ENCODE results near the gene SSTR5. TPM values are rescaled to one million over a fixed set of nuclear protein-coding genes. Genes with fewer than 3 reads are reported as not detected.

The SSTR5 gene
- total and polyA plus RNA-seq, 10 of the 15 experiments (the other 5 are each of a cell fraction or from before 2014, with no cell fraction given) = not detected

- TF ChIP-seq, protein P1, sequence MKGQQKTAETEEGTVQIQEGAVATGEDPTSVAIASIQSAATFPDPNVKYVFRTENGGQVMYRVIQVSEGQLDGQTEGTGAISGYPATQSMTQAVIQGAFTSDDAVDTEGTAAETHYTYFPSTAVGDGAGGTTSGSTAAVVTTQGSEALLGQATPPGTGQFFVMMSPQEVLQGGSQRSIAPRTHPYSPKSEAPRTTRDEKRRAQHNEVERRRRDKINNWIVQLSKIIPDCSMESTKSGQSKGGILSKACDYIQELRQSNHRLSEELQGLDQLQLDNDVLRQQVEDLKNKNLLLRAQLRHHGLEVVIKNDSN (IDR thresholded peaks at IDR 0.05; ENCODE audit: borderline replicate concordance, extremely low read length, insufficient read depth, low read depth, low read length) = no peak
- no peak for TF ChIP-seq ATF2 (IDR thresholded peaks at IDR 0.05; ENCODE audit: low read length)
- TF ChIP-seq MYB (IDR thresholded peaks at IDR 0.05; ENCODE audit: borderline replicate concordance, low read depth, low read length) = no peak
- no peak for TF ChIP-seq IRF5 (IDR thresholded peaks at IDR 0.05; ENCODE audit: borderline replicate concordance)
- TF ChIP-seq NFXL1 (IDR thresholded peaks at IDR 0.05; ENCODE audit: borderline replicate concordance) = no peak
- no peak for TF ChIP-seq SMC3 (IDR thresholded peaks at IDR 0.05; ENCODE audit: borderline replicate concordance, low read length)
- no peak for TF ChIP-seq BACH1 (IDR thresholded peaks at IDR 0.05; ENCODE audit: borderline replicate concordance)
Measured at GRCh38 chr16:1129106-1129960, 56.8 kb downstream of the SSTR5 start (continued).

- ATAC-seq (no peak), DNase-seq (ENCODE audit: low read depth, low spot score) (no peak), FAIRE-seq (no peak)
- H2AFZ ChIP-seq (ENCODE audit: control insufficient read depth, low read depth, low read length) = no peak overlapping the region
- SMC1A ChIA-PET (ENCODE audit: uncharacterized antibody, unreplicated experiment) = no interaction called here
- H3K36me3 ChIP-seq (ENCODE audit: control insufficient read depth in 2 of 2, insufficient read depth in 2 of 2, low read length in 1 of 2) = no peaks in the 10 kb centered on the region
- CTCF ChIA-PET = no interaction called here
- no peaks in the 10 kb centered on the region for H3K27me3 ChIP-seq (replicated peaks in 1 of 2; ENCODE audit: control insufficient read depth in 2 of 2, insufficient read depth in 2 of 2, low read length in 1 of 2)
- POLR2A ChIA-PET = no interaction called here
- no peak overlapping the region for H3K9ac ChIP-seq (ENCODE audit: control insufficient read depth, insufficient read depth, low read length)
- WGBS (ENCODE audit: insufficient coverage, insufficient replicate concordance, low lambda C conversion rate, missing lambda C conversion rate) = 44% methylated on average over 8 of the region's 8 CpGs
- H3K4me2 ChIP-seq (ENCODE audit: control insufficient read depth, insufficient read depth) = no peak overlapping the region
- no peak overlapping the region for H3K4me3 ChIP-seq
- in situ Hi-C loops (cut with MboI) (no loop called here), intact Hi-C loops (cut with micrococcal nuclease; ENCODE audit: unreplicated experiment) (no loop called here)
- H3K79me2 ChIP-seq (ENCODE audit: control insufficient read depth, insufficient read depth, low read length) = no peaks in the 10 kb centered on the region
- no peak overlapping the region for H3K27ac ChIP-seq (ENCODE audit: control insufficient read depth, insufficient read depth)
- no peaks in the 10 kb centered on the region for H3K9me3 ChIP-seq (replicated peaks; ENCODE audit: control insufficient read depth, insufficient read depth, low read length)
- no peaks in the 10 kb centered on the region for H4K20me1 ChIP-seq (ENCODE audit: control insufficient read depth, insufficient read depth)
- H3K4me1 ChIP-seq (ENCODE audit: control insufficient read depth, insufficient read depth, low read length) = no peaks in the 10 kb centered on the region
- BruUV-seq (replicated peaks) = no TSS peak
- RAD21 ChIA-PET (ENCODE audit: unreplicated experiment) = no interaction called here
- TF ChIP-seq NR2F1 (conservative IDR thresholded peaks at IDR 0.05) (0 out of 2 replicates have a peak, but pooled peaks have one; percentile 19), IKZF2 (IDR thresholded peaks at IDR 0.05) (no peak)
Measured at GRCh38 chr16:1130382-1130781, 57.8 kb downstream of the SSTR5 start.

Other genes starting within 250 kb of the SSTR5 start
Only the 7 nearest of the 9 such genes appear.
- gene LMF1, start 101.8 kb upstream of the SSTR5 start, total RNA-seq (2014; rRNA removed) = 1.7 and 2.5 TPM in 2 replicates
- gene LMF1, start 101.8 kb upstream of the SSTR5 start, total RNA-seq (2014; rRNA removed; fragmentation: Illumina TruSeq; extraction: Trizol) = 1.4 and 1.8 TPM in 2 replicates
- gene LMF1, start 101.8 kb upstream of the SSTR5 start, total RNA-seq (2021) = 2.5 and 2.7 TPM in 2 replicates
- 0.56 and 1.2 TPM in 2 replicates for gene LMF1, start 101.8 kb upstream of the SSTR5 start, polyA plus RNA-seq (2011; rRNA removed)
- 1.1 and 3.1 TPM in 2 replicates for gene LMF1, start 101.8 kb upstream of the SSTR5 start, polyA plus RNA-seq (2014; fragmentation: Illumina TruSeq; extraction: Trizol)
- gene LMF1, start 101.8 kb upstream of the SSTR5 start, polyA plus RNA-seq (2014; fragmentation: Nextera tagmentation; extraction: Ambion mirVana) = under 1 TPM in 1 of 2 experiments, not detected in 1; 0.18 TPM
- 3.2 and 3.5 TPM in 2 replicates for gene LMF1, start 101.8 kb upstream of the SSTR5 start, polyA plus RNA-seq (2014; rRNA removed)
- 1 to 10 TPM in 1 of 2 experiments, under 1 TPM in 1; 1.00 to 1.4 TPM for gene LMF1, start 101.8 kb upstream of the SSTR5 start, polyA plus RNA-seq (2016; fragmentation: Nextera tagmentation; extraction: Ambion mirVana)
- gene SOX8, start 91.0 kb upstream of the SSTR5 start, total RNA-seq (2014; rRNA removed) = not detected in 2 replicates
- gene SOX8, start 91.0 kb upstream of the SSTR5 start, total RNA-seq (2014; rRNA removed; fragmentation: Illumina TruSeq; extraction: Trizol) = not detected in 2 replicates
- not detected in 2 replicates for gene SOX8, start 91.0 kb upstream of the SSTR5 start, total RNA-seq (2021)
- gene SOX8, start 91.0 kb upstream of the SSTR5 start, polyA plus RNA-seq (2011; rRNA removed) = not detected in 2 replicates
- not detected in 2 replicates for gene SOX8, start 91.0 kb upstream of the SSTR5 start, polyA plus RNA-seq (2014; fragmentation: Illumina TruSeq; extraction: Trizol)
- not detected for gene SOX8, start 91.0 kb upstream of the SSTR5 start, polyA plus RNA-seq (2014; fragmentation: Nextera tagmentation; extraction: Ambion mirVana)
- gene SOX8, start 91.0 kb upstream of the SSTR5 start, polyA plus RNA-seq (2014; rRNA removed) = not detected in 2 replicates
- gene SOX8, start 91.0 kb upstream of the SSTR5 start, polyA plus RNA-seq (2016; fragmentation: Nextera tagmentation; extraction: Ambion mirVana) = not detected
- gene C1QTNF8, start 23.5 kb downstream of the SSTR5 start, total RNA-seq (2014; rRNA removed) = not detected in 2 replicates
- gene C1QTNF8, start 23.5 kb downstream of the SSTR5 start, total RNA-seq (2014; rRNA removed; fragmentation: Illumina TruSeq; extraction: Trizol) = not detected in 2 replicates
- not detected in 2 replicates for gene C1QTNF8, start 23.5 kb downstream of the SSTR5 start, total RNA-seq (2021)
- not detected in 2 replicates for gene C1QTNF8, start 23.5 kb downstream of the SSTR5 start, polyA plus RNA-seq (2011; rRNA removed)
- gene C1QTNF8, start 23.5 kb downstream of the SSTR5 start, polyA plus RNA-seq (2014; fragmentation: Illumina TruSeq; extraction: Trizol) = not detected in 2 replicates
- not detected for gene C1QTNF8, start 23.5 kb downstream of the SSTR5 start, polyA plus RNA-seq (2014; fragmentation: Nextera tagmentation; extraction: Ambion mirVana)
- not detected in 2 replicates for gene C1QTNF8, start 23.5 kb downstream of the SSTR5 start, polyA plus RNA-seq (2014; rRNA removed)
- gene C1QTNF8, start 23.5 kb downstream of the SSTR5 start, polyA plus RNA-seq (2016; fragmentation: Nextera tagmentation; extraction: Ambion mirVana) = not detected
- not detected in 2 replicates for gene CACNA1H, start 80.4 kb downstream of the SSTR5 start, total RNA-seq (2014; rRNA removed)
- gene CACNA1H, start 80.4 kb downstream of the SSTR5 start, total RNA-seq (2014; rRNA removed; fragmentation: Illumina TruSeq; extraction: Trizol) = not detected in 2 replicates
- gene CACNA1H, start 80.4 kb downstream of the SSTR5 start, total RNA-seq (2021) = 0.19 and 0.54 TPM in 2 replicates
- not detected in 2 replicates for gene CACNA1H, start 80.4 kb downstream of the SSTR5 start, polyA plus RNA-seq (2011; rRNA removed)
- gene CACNA1H, start 80.4 kb downstream of the SSTR5 start, polyA plus RNA-seq (2014; fragmentation: Illumina TruSeq; extraction: Trizol) = not detected in 2 replicates
- gene CACNA1H, start 80.4 kb downstream of the SSTR5 start, polyA plus RNA-seq (2014; fragmentation: Nextera tagmentation; extraction: Ambion mirVana) = not detected
- 0.03 TPM in 1 of 2 replicates, not detected in the other for gene CACNA1H, start 80.4 kb downstream of the SSTR5 start, polyA plus RNA-seq (2014; rRNA removed)
- under 1 TPM in 1 of 2 experiments, not detected in 1; 0.03 TPM for gene CACNA1H, start 80.4 kb downstream of the SSTR5 start, polyA plus RNA-seq (2016; fragmentation: Nextera tagmentation; extraction: Ambion mirVana)
- gene TPSG1, start 152.5 kb downstream of the SSTR5 start, total RNA-seq (2014; rRNA removed) = not detected in 2 replicates
- gene TPSG1, start 152.5 kb downstream of the SSTR5 start, total RNA-seq (2014; rRNA removed; fragmentation: Illumina TruSeq; extraction: Trizol) = not detected in 2 replicates
- not detected in 2 replicates for gene TPSG1, start 152.5 kb downstream of the SSTR5 start, total RNA-seq (2021)
- gene TPSG1, start 152.5 kb downstream of the SSTR5 start, polyA plus RNA-seq (2011; rRNA removed) = not detected in 2 replicates
- not detected in 2 replicates for gene TPSG1, start 152.5 kb downstream of the SSTR5 start, polyA plus RNA-seq (2014; fragmentation: Illumina TruSeq; extraction: Trizol)
- gene TPSG1, start 152.5 kb downstream of the SSTR5 start, polyA plus RNA-seq (2014; fragmentation: Nextera tagmentation; extraction: Ambion mirVana) = not detected
- not detected in 2 replicates for gene TPSG1, start 152.5 kb downstream of the SSTR5 start, polyA plus RNA-seq (2014; rRNA removed)
- gene TPSG1, start 152.5 kb downstream of the SSTR5 start, polyA plus RNA-seq (2016; fragmentation: Nextera tagmentation; extraction: Ambion mirVana) = not detected
- gene TPSB2, start 157.4 kb downstream of the SSTR5 start, total RNA-seq (2014; rRNA removed) = not detected in 2 replicates
- not detected in 2 replicates for gene TPSB2, start 157.4 kb downstream of the SSTR5 start, total RNA-seq (2014; rRNA removed; fragmentation: Illumina TruSeq; extraction: Trizol)
- 0.19 TPM in 1 of 2 replicates, not detected in the other for gene TPSB2, start 157.4 kb downstream of the SSTR5 start, total RNA-seq (2021)
- gene TPSB2, start 157.4 kb downstream of the SSTR5 start, polyA plus RNA-seq (2011; rRNA removed) = not detected in 2 replicates
- not detected in 2 replicates for gene TPSB2, start 157.4 kb downstream of the SSTR5 start, polyA plus RNA-seq (2014; fragmentation: Illumina TruSeq; extraction: Trizol)
- gene TPSB2, start 157.4 kb downstream of the SSTR5 start, polyA plus RNA-seq (2014; fragmentation: Nextera tagmentation; extraction: Ambion mirVana) = not detected
- not detected in 2 replicates for gene TPSB2, start 157.4 kb downstream of the SSTR5 start, polyA plus RNA-seq (2014; rRNA removed)
- gene TPSB2, start 157.4 kb downstream of the SSTR5 start, polyA plus RNA-seq (2016; fragmentation: Nextera tagmentation; extraction: Ambion mirVana) = not detected
- not detected in 2 replicates for gene TPSAB1, start 168.0 kb downstream of the SSTR5 start, total RNA-seq (2014; rRNA removed)
- gene TPSAB1, start 168.0 kb downstream of the SSTR5 start, total RNA-seq (2014; rRNA removed; fragmentation: Illumina TruSeq; extraction: Trizol) = not detected in 2 replicates
- gene TPSAB1, start 168.0 kb downstream of the SSTR5 start, total RNA-seq (2021) = not detected in 2 replicates
- not detected in 2 replicates for gene TPSAB1, start 168.0 kb downstream of the SSTR5 start, polyA plus RNA-seq (2011; rRNA removed)
- gene TPSAB1, start 168.0 kb downstream of the SSTR5 start, polyA plus RNA-seq (2014; fragmentation: Illumina TruSeq; extraction: Trizol) = 0.06 TPM in 1 of 2 replicates, not detected in the other
- not detected for gene TPSAB1, start 168.0 kb downstream of the SSTR5 start, polyA plus RNA-seq (2014; fragmentation: Nextera tagmentation; extraction: Ambion mirVana)
- gene TPSAB1, start 168.0 kb downstream of the SSTR5 start, polyA plus RNA-seq (2014; rRNA removed) = not detected in 2 replicates
- not detected for gene TPSAB1, start 168.0 kb downstream of the SSTR5 start, polyA plus RNA-seq (2016; fragmentation: Nextera tagmentation; extraction: Ambion mirVana)

Data from GM12878 (cell line).